Hepatocyte (in vitro differentiated cells): ENCODE data around the gene POP5.

Experiments
- EZH2 ChIP-seq: fragments of 200-600 bp; sonication (generic); IDR thresholded peaks from 2 replicates; pipeline ENCODE4 v1.6.1; 2016; ENCODE audit warnings: antibody characterized with exemption, mild to moderate bottlenecking, borderline replicate concordance
- EZH2phosphoT487 ChIP-seq: fragments of 200-600 bp; sonication (generic); IDR thresholded peaks from one replicate; pipeline ENCODE4 v1.6.1; 2018; ENCODE audit warnings: antibody characterized with exemption, mild to moderate bottlenecking, low read depth, moderate library complexity; ENCODE audit not compliant: unreplicated experiment, severe bottlenecking
- TF ChIP-seq, protein P1 (sequence below): fragments of 200-600 bp; sonication (generic); IDR thresholded peaks from 2 replicates; pipeline ENCODE4 v1.5.1; 2016; ENCODE audit warnings: antibody characterized with exemption, mild to moderate bottlenecking; ENCODE audit not compliant: poor library complexity

DNA sequence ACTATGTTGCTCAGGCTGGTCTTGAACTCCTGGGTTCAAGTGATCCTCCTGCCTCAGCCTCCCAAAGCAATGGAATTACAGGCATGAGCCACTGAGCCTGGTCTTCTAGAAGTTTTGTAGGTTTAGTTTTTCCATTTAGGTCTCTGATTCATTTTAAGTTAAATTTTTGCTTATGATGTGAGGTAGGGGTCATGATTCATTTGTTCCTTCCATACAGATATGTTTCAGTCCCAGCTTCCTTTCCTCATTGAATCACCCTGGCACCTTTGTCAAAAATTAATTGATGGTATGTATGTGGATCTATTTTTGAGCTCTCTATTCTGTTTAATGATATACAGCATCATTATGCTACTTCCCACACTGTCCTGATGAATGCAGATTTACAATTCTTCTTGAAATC lies 33.6 kb upstream of the POP5 start:
- TF ChIP-seq, protein P1, sequence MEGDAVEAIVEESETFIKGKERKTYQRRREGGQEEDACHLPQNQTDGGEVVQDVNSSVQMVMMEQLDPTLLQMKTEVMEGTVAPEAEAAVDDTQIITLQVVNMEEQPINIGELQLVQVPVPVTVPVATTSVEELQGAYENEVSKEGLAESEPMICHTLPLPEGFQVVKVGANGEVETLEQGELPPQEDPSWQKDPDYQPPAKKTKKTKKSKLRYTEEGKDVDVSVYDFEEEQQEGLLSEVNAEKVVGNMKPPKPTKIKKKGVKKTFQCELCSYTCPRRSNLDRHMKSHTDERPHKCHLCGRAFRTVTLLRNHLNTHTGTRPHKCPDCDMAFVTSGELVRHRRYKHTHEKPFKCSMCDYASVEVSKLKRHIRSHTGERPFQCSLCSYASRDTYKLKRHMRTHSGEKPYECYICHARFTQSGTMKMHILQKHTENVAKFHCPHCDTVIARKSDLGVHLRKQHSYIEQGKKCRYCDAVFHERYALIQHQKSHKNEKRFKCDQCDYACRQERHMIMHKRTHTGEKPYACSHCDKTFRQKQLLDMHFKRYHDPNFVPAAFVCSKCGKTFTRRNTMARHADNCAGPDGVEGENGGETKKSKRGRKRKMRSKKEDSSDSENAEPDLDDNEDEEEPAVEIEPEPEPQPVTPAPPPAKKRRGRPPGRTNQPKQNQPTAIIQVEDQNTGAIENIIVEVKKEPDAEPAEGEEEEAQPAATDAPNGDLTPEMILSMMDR, result no peak
- TF ChIP-seq EZH2, result no peak
- TF ChIP-seq EZH2phosphoT487, result no peak
